Kidney (tissue), 14 donors: Measurements from ENCODE around the gene WNT9B. TPM values are rescaled to one million over a fixed set of nuclear protein-coding genes. Genes with fewer than 3 reads are reported as not detected.

Source experiments
- DNase-seq, 5 donors: peaks; one replicate each; pipeline ENCODE4 v3.0.0-alpha.2; 2013 to 2020
- FAIRE-seq: peaks from 2 replicates; lab custom pipeline; 2012; peaks lifted over from hg19 to GRCh38; lab: Jason Lieb, UNC
- H3K27ac ChIP-seq, 2 donors: one replicate each; pipeline ENCODE4 v1.7.0; 2013; ENCODE audit warnings: low read depth in 2 of 2, low read length in 2 of 2, inconsistent platforms in 1 of 2
- H3K27me3 ChIP-seq: one replicate; pipeline ENCODE4 v1.7.1; 2013; ENCODE audit warnings: low read length, inconsistent platforms; ENCODE audit not compliant: control insufficient read depth, insufficient read depth
- H3K36me3 ChIP-seq, 3 donors: one replicate each; pipeline versions ENCODE4 v1.7.0 to v1.7.1; 2013; ENCODE audit warnings: low read length in 3 of 3, control low read depth in 1 of 3, inconsistent platforms in 1 of 3; ENCODE audit not compliant: insufficient read depth in 3 of 3, control insufficient read depth in 2 of 3
- H3K4me1 ChIP-seq, 3 donors: one replicate each; pipeline versions ENCODE4 v1.7.0 to v1.7.1; 2013; ENCODE audit warnings: low read length in 3 of 3, inconsistent platforms in 1 of 3, low read depth in 1 of 3; ENCODE audit not compliant: control insufficient read depth in 2 of 3, insufficient read depth in 2 of 3
- H3K4me3 ChIP-seq, 3 donors: one replicate each; pipeline versions ENCODE4 v1.7.0 to v1.8.1; 2013; ENCODE audit warnings: low read length in 3 of 3, control low read depth in 1 of 3, inconsistent platforms in 1 of 3
- H3K9ac ChIP-seq, 3 donors: one replicate each; pipeline versions ENCODE4 v1.7.0 to v1.7.1; 2013; ENCODE audit warnings: low read length in 3 of 3, control low read depth in 1 of 3, inconsistent platforms in 1 of 3
- H3K9me3 ChIP-seq, 3 donors: one replicate each; pipeline versions ENCODE4 v1.7.0 to v1.7.1; 2013; ENCODE audit warnings: low read length in 3 of 3, control low read depth in 1 of 3, inconsistent platforms in 1 of 3; ENCODE audit not compliant: control insufficient read depth in 2 of 3, insufficient read depth in 1 of 3
- CTCF ChIP-seq: IDR thresholded peaks from 3 replicates; pipeline ENCODE4 v1.5.1; 2012; ENCODE audit warnings: mild to moderate bottlenecking, moderate library complexity, borderline replicate concordance; ENCODE audit not compliant: insufficient read depth; ENCODE audit errors: extremely low read depth
- intact Hi-C: fragments of 100-400 bp; cut with DNase I; formaldehyde crosslinking; loops from one replicate; pipeline ENCODE4 v1.11.1; 2022
- polyA plus RNA-seq: library from polyadenylated mRNA; stranded (reverse); fragments of 350-450 nt; fragmentation: Illumina TruSeq; extraction: RNeasy Lipid Tissue Mini Kit (QIAGEN cat#74804); gene quantifications from one replicate; pipeline ENCODE4 v1.2.3, GENCODE V29; 2014; ENCODE audit warnings: low read depth, low replicate concordance; ENCODE audit not compliant: insufficient read depth
- total RNA-seq: library from RNA; stranded (reverse); fragmentation: NEBNext Ultra II Directional; extraction: Animal tissue kit (Norgen Biotek cat#: 25700); gene quantifications from one replicate; pipeline ENCODE4 v1.2.1, GENCODE V29; 2021
- donor health status: control.
- donor health status: control.
- donor health status: control.
- donor health status: control.
- donor health status: control.
- donor health status: DM: yes; HTN: yes; CAD: no.
- donor health status: Normal renal cell carcinoma (clear cell type).

Gene WNT9B
- total and polyA plus RNA-seq, 2 donors from 2014 or later: 1.9 to 5.3 TPM

GRCh38 chr17:46886310-46886663 lies 34.9 kb downstream of the WNT9B start:
- Histone ChIP-seq H3K36me3 (no peaks in the 10 kb centered on the region), H3K27me3 (no peaks in the 10 kb centered on the region), H3K9me3 (no peaks in the 10 kb centered on the region), H3K4me3 (no peak overlapping the region), H3K27ac (no peak overlapping the region), H3K4me1 (no peaks in the 10 kb centered on the region), H3K9ac (no peak overlapping the region)
- no peak for TF ChIP-seq CTCF
- FAIRE-seq: no peak
- no peak for DNase-seq
- intact Hi-C loops: no loop called here

- DNase-seq: no peak
- no peaks in the 10 kb centered on the region for H3K27me3 ChIP-seq
Measured at GRCh38 chr17:46887717-46888116, 36.3 kb downstream of the WNT9B start.

GRCh38 chr17:46888727-46889126 lies 37.3 kb downstream of the WNT9B start:
- H3K27me3 ChIP-seq: no peaks in the 10 kb centered on the region
- no peak overlapping the region for H3K27ac ChIP-seq
- intact Hi-C loops: no loop called here
- no peak for FAIRE-seq
- no peaks in the 10 kb centered on the region for H3K9me3 ChIP-seq
- no peaks in the 10 kb centered on the region for H3K4me1 ChIP-seq
- DNase-seq: no peak
- H3K4me3 ChIP-seq: no peak overlapping the region
- TF ChIP-seq CTCF: no peak
- no peaks in the 10 kb centered on the region for H3K36me3 ChIP-seq
- H3K9ac ChIP-seq: no peak overlapping the region

More at GRCh38 chr17:46887717-46888116, 36.3 kb downstream of the WNT9B start:
- Histone ChIP-seq H3K27ac (no peak overlapping the region), H3K9ac (no peak overlapping the region), H3K9me3 (no peaks in the 10 kb centered on the region), H3K4me1 (no peaks in the 10 kb centered on the region), H3K4me3 (no peak overlapping the region), H3K36me3 (no peaks in the 10 kb centered on the region)
- no peak for FAIRE-seq
- no peak for TF ChIP-seq CTCF
- intact Hi-C loops: no loop called here

- Histone ChIP-seq H3K9ac (no peak overlapping the region), H3K36me3 (no peaks in the 10 kb centered on the region), H3K27ac (no peak overlapping the region), H3K9me3 (no peaks in the 10 kb centered on the region), H3K4me1 (peaks cover 0 to 3% (median 0%) of the 10 kb centered on the region in 3 donors), H3K4me3 (no peak overlapping the region), H3K27me3 (no peaks in the 10 kb centered on the region)
- FAIRE-seq (no peak), DNase-seq (no peak)
- intact Hi-C loops: no loop called here
- no peak for TF ChIP-seq CTCF
Measured at GRCh38 chr17:46889519-46889918, 38.1 kb downstream of the WNT9B start.
